SK-N-SH (cell line): Measurements from ENCODE around the gene DLK2. TPM values are rescaled to one million over a fixed set of nuclear protein-coding genes. Genes with fewer than 3 reads are reported as not detected.

Experiments
- CTCF ChIA-PET: fragments of 300-600, 350-600 bp; formaldehyde crosslinking; extraction: SDS; loops from one replicate; lab custom pipeline; 2021; lab: Yijun Ruan, JAX
- POLR2A ChIA-PET: fragments of 350-600 bp; sonication (Branson Sonifier 250); formaldehyde crosslinking; extraction: SDS; loops from one replicate; lab custom pipeline; 2020; ENCODE audit warnings: antibody characterized with exemption, inconsistent platforms; lab: Yijun Ruan, JAX
- DNase-seq: peaks from one replicate; pipeline ENCODE4 v3.0.0; 2012
- H2AFZ ChIP-seq: fragments of 200-600 bp; sonication (generic); 2 replicates; pipeline ENCODE4 v1.8.1; 2016; ENCODE audit warnings: antibody characterized with exemption, mild to moderate bottlenecking, low read depth
- H3F3A ChIP-seq: fragments of 200-600 bp; sonication (generic); replicated peaks from 2 replicates; pipeline ENCODE3; 2016; ENCODE audit warnings: antibody characterized with exemption, mild to moderate bottlenecking; ENCODE audit not compliant: insufficient read depth
- H3K27ac ChIP-seq, 2 experiments: fragments of 200-500 bp in 1 of 2; fragments of 200-600 bp in 1 of 2; sonication (Bioruptor generic) in 1 of 2; sonication (generic), shearing (Covaris generic) in 1 of 2; 2 replicates each; pipeline versions ENCODE4 v1.5.1 to v1.6.1; 2014 to 2016; ENCODE audit warnings: low read depth in 2 of 2, inconsistent platforms in 1 of 2, low read length in 1 of 2, mild to moderate bottlenecking in 1 of 2, mixed read lengths in 1 of 2
- H3K27me3 ChIP-seq: fragments of 200-600 bp; sonication (generic), shearing (Covaris generic); 2 replicates; pipeline ENCODE4 v1.6.1; 2016; ENCODE audit warnings: mixed run types; ENCODE audit not compliant: insufficient read depth
- H3K36me3 ChIP-seq, 2 experiments: fragments of 200-500 bp in 1 of 2; fragments of 200-600 bp in 1 of 2; sonication (Bioruptor generic) in 1 of 2; sonication (generic) in 1 of 2; replicated peaks in 1 of 2; 2 replicates each; pipeline versions ENCODE3 to v1.5.1; 2014 to 2016; ENCODE audit warnings: low read length in 1 of 2, mild to moderate bottlenecking in 1 of 2; ENCODE audit not compliant: insufficient read depth in 2 of 2, control insufficient read depth in 1 of 2
- H3K4me1 ChIP-seq, 2 experiments: fragments of 200-500 bp in 1 of 2; fragments of 200-600 bp in 1 of 2; sonication (Bioruptor generic) in 1 of 2; sonication (generic), shearing (Covaris generic) in 1 of 2; 2 replicates each; pipeline versions ENCODE4 v1.5.1 to v1.6.1; 2014 to 2016; ENCODE audit warnings: low read depth in 1 of 2, low read length in 1 of 2, mixed run types in 1 of 2; ENCODE audit not compliant: insufficient read depth in 2 of 2, control insufficient read depth in 1 of 2
- H3K4me2 ChIP-seq: fragments of 200-600 bp; sonication (generic), shearing (Covaris generic); 2 replicates; pipeline ENCODE4 v1.6.1; 2017; ENCODE audit warnings: mixed run types
- H3K4me3 ChIP-seq, 2 experiments: fragments of 200-500 bp in 1 of 2; fragments of 200-600 bp in 1 of 2; sonication (Bioruptor generic) in 1 of 2; sonication (generic), shearing (Covaris generic) in 1 of 2; 2 replicates each; pipeline versions ENCODE4 v1.5.1 to v1.8.1; 2014 to 2016; ENCODE audit warnings: low read depth in 2 of 2, inconsistent platforms in 1 of 2, low read length in 1 of 2, mild to moderate bottlenecking in 1 of 2, mixed read lengths in 1 of 2, moderate library complexity in 1 of 2
- H3K79me2 ChIP-seq: fragments of 200-600 bp; sonication (generic); 2 replicates; pipeline ENCODE4 v1.8.1; 2017; ENCODE audit warnings: mild to moderate bottlenecking; ENCODE audit not compliant: insufficient read depth
- H3K9ac ChIP-seq: fragments of 200-600 bp; sonication (generic); 2 replicates; pipeline ENCODE4 v1.6.1; 2017; ENCODE audit warnings: mixed run types
- H3K9me2 ChIP-seq: fragments of 200-600 bp; sonication (generic); 2 replicates; pipeline ENCODE4 v1.6.1; 2017; ENCODE audit warnings: mixed run types
- H3K9me3 ChIP-seq: fragments of 200-600 bp; sonication (generic); 2 replicates; pipeline ENCODE4 v1.6.1; 2017; ENCODE audit warnings: mixed run types, mild to moderate bottlenecking, moderate library complexity
- H4K20me1 ChIP-seq: fragments of 200-600 bp; sonication (generic); 2 replicates; pipeline ENCODE4 v1.6.1; 2017; ENCODE audit warnings: mild to moderate bottlenecking, mixed run types; ENCODE audit not compliant: insufficient read depth
- ELF1 ChIP-seq: IDR thresholded peaks from 2 replicates; pipeline ENCODE4 v1.4.0; 2012
- FOXM1 ChIP-seq: IDR thresholded peaks from 2 replicates; pipeline ENCODE4 v1.4.0; 2012; ENCODE audit warnings: low read depth, mild to moderate bottlenecking
- GABPA ChIP-seq: IDR thresholded peaks from 2 replicates; pipeline ENCODE4 v1.4.0; 2012; ENCODE audit warnings: low read depth, mild to moderate bottlenecking
- GATA2 ChIP-seq: sonication (generic); formaldehyde crosslinking; IDR thresholded peaks from 2 replicates; pipeline ENCODE4 v1.5.0; 2020; ENCODE audit warnings: mild to moderate bottlenecking, missing genetic modification reagents
- MXI1 ChIP-seq: IDR thresholded peaks from 2 replicates; pipeline ENCODE4 v1.6.1; 2012; ENCODE audit warnings: mild to moderate bottlenecking, low read depth, low read length, improper control_type of control experiment
- NRF1 ChIP-seq: IDR thresholded peaks from 2 replicates; pipeline ENCODE4 v1.6.1; 2012; ENCODE audit warnings: low read depth, mild to moderate bottlenecking, low read length
- POLR2AphosphoS5 ChIP-seq: IDR thresholded peaks from 2 replicates; pipeline ENCODE4 v1.6.1; 2012; ENCODE audit warnings: low read depth, low read length
- RAD21 ChIP-seq: IDR thresholded peaks from 2 replicates; pipeline ENCODE4 v1.6.1; 2012; ENCODE audit warnings: mild to moderate bottlenecking, low read length
- RCOR1 ChIP-seq: fragments of 150-350 bp; IDR thresholded peaks from 2 replicates; pipeline ENCODE4 v1.6.1; 2017; ENCODE audit warnings: antibody characterized with exemption, low read length
- RFX5 ChIP-seq: IDR thresholded peaks from 2 replicates; pipeline ENCODE4 v1.6.1; 2012; ENCODE audit warnings: mild to moderate bottlenecking, improper control_type of control experiment, low read length
- RXRA ChIP-seq: IDR thresholded peaks from 2 replicates; pipeline ENCODE4 v1.4.0; 2012; ENCODE audit warnings: low read depth, mild to moderate bottlenecking, borderline replicate concordance
- SMC3 ChIP-seq: IDR thresholded peaks from 2 replicates; pipeline ENCODE4 v1.6.1; 2012; ENCODE audit warnings: low read depth, low read length, improper control_type of control experiment
- TAF1 ChIP-seq: IDR thresholded peaks from 2 replicates; pipeline ENCODE4 v1.6.1; 2012; ENCODE audit warnings: low read depth, mild to moderate bottlenecking, low read length, moderate library complexity, borderline replicate concordance
- TCF12 ChIP-seq: IDR thresholded peaks from 2 replicates; pipeline ENCODE4 v1.4.0; 2012
- TEAD4 ChIP-seq: IDR thresholded peaks from 2 replicates; pipeline ENCODE4 v1.4.0; 2012; ENCODE audit warnings: mild to moderate bottlenecking, borderline replicate concordance; ENCODE audit not compliant: insufficient read depth
- WGBS: methylation state at CpG from one replicate; pipeline ENCODE4 v1.1.6; 2017; ENCODE audit warnings: low lambda C conversion rate; 5-methylcytosine and 5-hydroxymethylcytosine counted together
- polyA plus RNA-seq, 3 experiments: library from polyadenylated mRNA; depleted of rRNA; stranded (reverse); fragments of >200 nt; gene quantifications; 2 replicates each; pipeline ENCODE4 v1.2.3, GENCODE V29; 2012
- TF ChIP-seq, protein P1 (sequence below): IDR thresholded peaks from 2 replicates; pipeline ENCODE4; 2012
- TF ChIP-seq, protein P2 (sequence below): fragments of 150-350 bp; IDR thresholded peaks from 2 replicates; pipeline ENCODE4 v1.6.1; 2016; ENCODE audit warnings: mild to moderate bottlenecking, low read depth, low read length
- TF ChIP-seq, protein P3 (sequence below): IDR thresholded peaks from 2 replicates; pipeline ENCODE4 v1.4.0; 2012; ENCODE audit warnings: low read depth
- TF ChIP-seq, protein P4 (sequence below): IDR thresholded peaks from 2 replicates; pipeline ENCODE4 v1.4.0; 2012; ENCODE audit warnings: low read depth, borderline replicate concordance

DLK2 gene
- polyA plus RNA-seq, 1 of the 3 experiments (the other 2 are of a cell fraction), result 3.9 TPM

DNA sequence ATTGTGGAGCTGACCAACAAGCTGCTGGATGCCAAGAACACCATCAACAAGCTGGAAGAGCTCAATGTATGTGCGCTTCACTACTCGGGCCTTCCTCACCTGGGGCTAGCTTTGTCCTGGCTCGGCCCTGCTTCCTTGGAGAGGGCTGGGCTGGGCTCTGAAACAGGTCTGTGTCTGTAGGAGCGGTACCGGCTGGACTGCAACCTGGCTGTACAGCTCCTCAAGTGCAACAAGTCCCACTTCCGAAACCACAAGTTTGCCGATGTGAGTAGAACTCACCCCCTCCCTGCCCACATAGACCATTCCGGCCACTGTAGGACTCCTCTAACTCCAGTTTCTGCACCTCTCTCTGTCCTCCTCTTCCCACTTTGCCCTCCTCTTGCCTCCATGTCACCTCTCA lies 48.1 kb upstream of the DLK2 start:
- no peaks in the 10 kb centered on the region for H3F3A ChIP-seq
- H4K20me1 ChIP-seq, result 0 out of 2 replicates have a peak, but pooled peaks cover 4% of the 10 kb centered on the region
- no peak for DNase-seq
- WGBS, result 98% methylated on average over 6 of the region's 8 CpGs
- CTCF ChIA-PET, result interaction anchor here (13.6 to 22.4 kb wide), 2 partner anchors 12 to 44 kb away, joined by 213 to 382 read pairs; partner anchors contain the start of gene DLK2
- H3K79me2 ChIP-seq, result no peaks in the 10 kb centered on the region
- H3K9me2 ChIP-seq, result no peaks in the 10 kb centered on the region
- H3K27me3 ChIP-seq, result no peaks in the 10 kb centered on the region
- H3K4me3 ChIP-seq, result no peak overlapping the region
- TF ChIP-seq SMC3 (no peak), TCF12 (no peak), RCOR1 (no peak), GABPA (no peak), RXRA (no peak), ELF1 (no peak), RAD21 (no peak), NRF1 (no peak), GATA2 (no peak), TEAD4 (no peak), MXI1 (no peak), POLR2AphosphoS5 (no peak), RFX5 (no peak), FOXM1 (no peak), TAF1 (no peak)
- TF ChIP-seq, protein P1, sequence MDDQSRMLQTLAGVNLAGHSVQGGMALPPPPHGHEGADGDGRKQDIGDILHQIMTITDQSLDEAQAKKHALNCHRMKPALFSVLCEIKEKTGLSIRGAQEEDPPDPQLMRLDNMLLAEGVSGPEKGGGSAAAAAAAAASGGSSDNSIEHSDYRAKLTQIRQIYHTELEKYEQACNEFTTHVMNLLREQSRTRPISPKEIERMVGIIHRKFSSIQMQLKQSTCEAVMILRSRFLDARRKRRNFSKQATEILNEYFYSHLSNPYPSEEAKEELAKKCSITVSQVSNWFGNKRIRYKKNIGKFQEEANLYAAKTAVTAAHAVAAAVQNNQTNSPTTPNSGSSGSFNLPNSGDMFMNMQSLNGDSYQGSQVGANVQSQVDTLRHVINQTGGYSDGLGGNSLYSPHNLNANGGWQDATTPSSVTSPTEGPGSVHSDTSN, result no peak
- TF ChIP-seq, protein P2, sequence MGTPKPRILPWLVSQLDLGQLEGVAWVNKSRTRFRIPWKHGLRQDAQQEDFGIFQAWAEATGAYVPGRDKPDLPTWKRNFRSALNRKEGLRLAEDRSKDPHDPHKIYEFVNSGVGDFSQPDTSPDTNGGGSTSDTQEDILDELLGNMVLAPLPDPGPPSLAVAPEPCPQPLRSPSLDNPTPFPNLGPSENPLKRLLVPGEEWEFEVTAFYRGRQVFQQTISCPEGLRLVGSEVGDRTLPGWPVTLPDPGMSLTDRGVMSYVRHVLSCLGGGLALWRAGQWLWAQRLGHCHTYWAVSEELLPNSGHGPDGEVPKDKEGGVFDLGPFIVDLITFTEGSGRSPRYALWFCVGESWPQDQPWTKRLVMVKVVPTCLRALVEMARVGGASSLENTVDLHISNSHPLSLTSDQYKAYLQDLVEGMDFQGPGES, result no peak
- TF ChIP-seq, protein P3, sequence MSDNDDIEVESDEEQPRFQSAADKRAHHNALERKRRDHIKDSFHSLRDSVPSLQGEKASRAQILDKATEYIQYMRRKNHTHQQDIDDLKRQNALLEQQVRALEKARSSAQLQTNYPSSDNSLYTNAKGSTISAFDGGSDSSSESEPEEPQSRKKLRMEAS, result no peak
- TF ChIP-seq, protein P4, sequence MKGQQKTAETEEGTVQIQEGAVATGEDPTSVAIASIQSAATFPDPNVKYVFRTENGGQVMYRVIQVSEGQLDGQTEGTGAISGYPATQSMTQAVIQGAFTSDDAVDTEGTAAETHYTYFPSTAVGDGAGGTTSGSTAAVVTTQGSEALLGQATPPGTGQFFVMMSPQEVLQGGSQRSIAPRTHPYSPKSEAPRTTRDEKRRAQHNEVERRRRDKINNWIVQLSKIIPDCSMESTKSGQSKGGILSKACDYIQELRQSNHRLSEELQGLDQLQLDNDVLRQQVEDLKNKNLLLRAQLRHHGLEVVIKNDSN, result no peak
- TF ChIP-seq, all 33 proteins: peak for 0
- Histone ChIP-seq H3K9ac (no peak overlapping the region), H3K4me2 (no peak overlapping the region), H2AFZ (no peak overlapping the region), H3K9me3 (no peaks in the 10 kb centered on the region), H3K4me1 (peaks cover 0 to 9% of the 10 kb centered on the region in 2 experiments; a peak in 1 of 4 replicates), H3K36me3 (peaks cover 14 to 57% of the 10 kb centered on the region in 2 experiments), H3K27ac (no peak overlapping the region)
- POLR2A ChIA-PET, result interaction anchor here (0.8 kb wide), 1 partner anchor 14 kb away, joined by 3 read pairs; the partner anchor contains the start of genes POLR1C and YIPF3
